ENCODE data around the gene WDFY4.

DNA sequence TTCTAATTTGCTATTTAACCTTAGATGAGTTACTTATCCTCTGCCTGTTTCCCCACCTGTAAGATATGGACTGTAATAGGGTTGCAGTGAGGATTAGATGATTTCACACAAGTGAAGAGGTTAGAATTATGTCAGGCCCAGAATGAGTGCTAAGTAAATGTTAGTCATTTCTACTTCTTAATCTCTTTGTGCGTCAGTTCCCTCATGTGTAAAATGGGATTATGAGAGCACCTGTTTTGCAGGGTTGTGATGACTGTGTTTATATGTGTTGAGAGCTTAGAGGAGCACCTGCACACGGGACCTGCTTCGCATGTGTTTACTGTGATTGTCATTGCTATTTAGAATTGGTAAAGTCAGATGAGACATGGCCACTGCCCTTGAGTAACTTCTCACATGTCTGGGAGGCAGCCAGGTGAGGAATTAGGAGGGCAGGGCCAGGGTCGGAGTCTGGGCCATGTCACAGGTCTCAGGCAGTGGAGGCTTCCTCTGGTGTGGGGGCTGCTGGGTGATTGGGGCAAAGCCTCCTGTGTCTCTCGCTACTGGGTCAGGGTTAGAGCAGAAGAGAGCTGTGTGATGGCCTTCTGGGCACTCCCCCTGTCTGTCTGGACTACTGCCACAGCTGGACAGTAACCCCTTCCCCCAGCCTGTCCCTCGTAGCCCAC lies 106.7 kb downstream of the WDFY4 start:
- TF ChIP-seq POLR2A (IDR thresholded peaks at IDR 0.05) (no peak), POLR2AphosphoS5 (IDR thresholded peaks at IDR 0.05) (no peak), EP300 (IDR thresholded peaks at IDR 0.05) (no peak)
- TF ChIP-seq, protein P1, sequence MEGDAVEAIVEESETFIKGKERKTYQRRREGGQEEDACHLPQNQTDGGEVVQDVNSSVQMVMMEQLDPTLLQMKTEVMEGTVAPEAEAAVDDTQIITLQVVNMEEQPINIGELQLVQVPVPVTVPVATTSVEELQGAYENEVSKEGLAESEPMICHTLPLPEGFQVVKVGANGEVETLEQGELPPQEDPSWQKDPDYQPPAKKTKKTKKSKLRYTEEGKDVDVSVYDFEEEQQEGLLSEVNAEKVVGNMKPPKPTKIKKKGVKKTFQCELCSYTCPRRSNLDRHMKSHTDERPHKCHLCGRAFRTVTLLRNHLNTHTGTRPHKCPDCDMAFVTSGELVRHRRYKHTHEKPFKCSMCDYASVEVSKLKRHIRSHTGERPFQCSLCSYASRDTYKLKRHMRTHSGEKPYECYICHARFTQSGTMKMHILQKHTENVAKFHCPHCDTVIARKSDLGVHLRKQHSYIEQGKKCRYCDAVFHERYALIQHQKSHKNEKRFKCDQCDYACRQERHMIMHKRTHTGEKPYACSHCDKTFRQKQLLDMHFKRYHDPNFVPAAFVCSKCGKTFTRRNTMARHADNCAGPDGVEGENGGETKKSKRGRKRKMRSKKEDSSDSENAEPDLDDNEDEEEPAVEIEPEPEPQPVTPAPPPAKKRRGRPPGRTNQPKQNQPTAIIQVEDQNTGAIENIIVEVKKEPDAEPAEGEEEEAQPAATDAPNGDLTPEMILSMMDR (IDR thresholded peaks at IDR 0.05) = no peak
